ENCODE measurements around the gene MEIOSIN. TPM values are rescaled to one million over a fixed set of nuclear protein-coding genes. Genes with fewer than 3 reads are reported as not detected.
A peak's percentile ranks its signal among the peaks of the same experiment; 100 is the strongest.
"Not testable (repeated sequence)": the region's sequence is repeated elsewhere in the genome, so short reads cannot be mapped to it uniquely, and the experiment has no call there.

Gene MEIOSIN
- total RNA-seq, 3 donors from 2014 or later, result not detected

- Histone ChIP-seq H3K9me3 (no peaks in the 10 kb centered on the region), H3K4me3 (peak overlapping the region; percentile 27), H3K36me3 (ENCODE audit: low read depth) (peaks cover 5% of the 10 kb centered on the region), H3K4me1 (ENCODE audit: low read depth) (peaks cover 26% of the 10 kb centered on the region)
- ATAC-seq (peak; percentile 90), DNase-seq (peak; percentile 98 to 99 (median 99))
- intact Hi-C loops (cut with DNase I, micrococcal nuclease), result no loop called here
- no peak for TF ChIP-seq CTCF (IDR thresholded peaks at IDR 0.05)
These were observed 15.9 kb upstream of the MEIOSIN start for GRCh38 chr19:45717131-45717982.

GRCh38 chr19:45717983-45718650, 15.1 kb upstream of the MEIOSIN start:
- Histone ChIP-seq H3K4me3 (no peak overlapping the region), H3K4me1 (ENCODE audit: low read depth) (peaks cover 26% of the 10 kb centered on the region), H3K36me3 (ENCODE audit: low read depth) (peaks cover 5% of the 10 kb centered on the region), H3K9me3 (no peaks in the 10 kb centered on the region)
- ATAC-seq (no peak), DNase-seq (no peak)
- intact Hi-C loops (cut with DNase I, micrococcal nuclease), result no loop called here
- no peak for TF ChIP-seq CTCF (IDR thresholded peaks at IDR 0.05)

- H3K9me3 ChIP-seq; H3K4me3 ChIP-seq; intact Hi-C loops (cut with DNase I, micrococcal nuclease); DNase-seq; ATAC-seq; H3K36me3 ChIP-seq (ENCODE audit: low read depth): not testable (repeated sequence)
- H3K4me1 ChIP-seq (ENCODE audit: low read depth), result peaks cover 26% of the 10 kb centered on the region
These were observed 13.2 kb upstream of the MEIOSIN start for GRCh38 chr19:45720065-45720464.

GRCh38 chr19:45728683-45729082, 4.6 kb upstream of the MEIOSIN start:
- H3K9me3 ChIP-seq; H3K4me3 ChIP-seq; intact Hi-C loops (cut with DNase I, micrococcal nuclease); H3K36me3 ChIP-seq (ENCODE audit: low read depth); ATAC-seq: not testable (repeated sequence)
- peaks cover 19% of the 10 kb centered on the region for H3K4me1 ChIP-seq (ENCODE audit: low read depth)
- DNase-seq, result peak in 1 of 3 donors; percentile 29

GRCh38 chr19:45729800-45730290, 3.4 kb upstream of the MEIOSIN start:
- peaks cover 19% of the 10 kb centered on the region for H3K4me1 ChIP-seq (ENCODE audit: low read depth)
- H3K36me3 ChIP-seq (ENCODE audit: low read depth), result no peaks in the 10 kb centered on the region
- no peaks in the 10 kb centered on the region for H3K9me3 ChIP-seq
- ATAC-seq (peak; percentile 22), DNase-seq (no peak)
- no peak for TF ChIP-seq CTCF (IDR thresholded peaks at IDR 0.05)
- intact Hi-C loops (cut with DNase I, micrococcal nuclease), result no loop called here
- H3K4me3 ChIP-seq, result peak overlapping the region; percentile 57

- peak; percentile 97 for DNase-seq
- Histone ChIP-seq H3K36me3 (ENCODE audit: low read depth) (no peaks in the 10 kb centered on the region), H3K4me3 (peak within 1 kb of the TSS; percentile 57), H3K4me1 (ENCODE audit: low read depth) (peaks cover 19% of the 10 kb centered on the region), H3K9me3 (no peaks in the 10 kb centered on the region)
- peak; percentile 99 for ATAC-seq
- no peak for TF ChIP-seq CTCF (IDR thresholded peaks at IDR 0.05)
- intact Hi-C loops (cut with DNase I, micrococcal nuclease), result no loop called here
These were observed 2.6 kb upstream of the MEIOSIN start, which contains the start of gene FBXO46 for GRCh38 chr19:45730368-45731288. Gene FBXO46, minus strand, starts transcription at chr19:45730896. Its CDS starts 17,401 bp downstream, at chr19:45713495.
